Stimulated activated CD4-positive, alpha-beta T cell treated with anti-CD3 and anti-CD28 coated beads, Interleukin-15, amount 100 ng/mL, for 24 hours (primary cell): ENCODE measurements around the gene GIT1.

Source experiments
- DNase-seq: peaks from one replicate; pipeline ENCODE4 v3.0.0-alpha.2; 2020

Gene GIT1

DNA sequence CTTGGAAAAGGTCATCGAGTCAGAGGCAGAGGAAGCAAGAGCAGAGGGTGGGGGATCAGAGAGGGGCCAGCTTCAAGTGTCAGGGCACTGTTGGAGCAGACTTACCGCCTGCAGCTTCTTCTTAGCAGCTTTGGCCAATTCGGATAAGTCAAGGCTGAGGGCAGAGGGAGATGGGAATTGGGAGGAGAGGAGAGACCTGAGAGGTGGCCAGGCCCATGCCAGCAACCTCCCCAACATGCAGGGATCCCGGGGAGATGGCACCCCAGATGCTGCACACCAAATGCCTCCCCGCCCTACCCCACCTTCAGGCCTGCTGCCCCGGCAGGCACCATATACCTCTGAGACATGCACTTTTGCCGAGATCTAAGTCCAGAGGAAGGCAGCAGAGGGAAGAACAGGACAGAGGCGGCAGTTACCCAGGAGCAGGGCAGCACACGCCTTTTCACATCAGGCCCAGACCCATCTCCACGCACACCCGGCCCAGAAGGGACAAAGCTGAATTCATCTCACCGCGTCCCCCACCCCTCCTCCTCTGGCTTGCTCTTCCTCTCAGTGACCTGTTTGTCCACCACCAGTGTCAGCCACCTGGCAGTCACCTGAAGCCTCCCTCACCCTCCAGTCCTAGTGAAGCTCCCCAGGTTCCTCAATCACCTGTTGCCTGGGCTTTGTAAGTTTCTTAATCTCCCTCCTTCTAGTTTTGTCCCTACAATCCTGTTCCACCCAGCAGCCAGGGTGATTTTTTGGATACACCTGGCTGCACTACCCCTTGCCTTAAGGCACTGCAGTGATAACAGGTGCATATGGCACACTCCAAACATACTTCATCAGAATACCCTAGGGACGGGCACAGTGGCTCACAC, 10.6 kb downstream of the GIT1 start:
- DNase-seq, result no peak

DNA sequence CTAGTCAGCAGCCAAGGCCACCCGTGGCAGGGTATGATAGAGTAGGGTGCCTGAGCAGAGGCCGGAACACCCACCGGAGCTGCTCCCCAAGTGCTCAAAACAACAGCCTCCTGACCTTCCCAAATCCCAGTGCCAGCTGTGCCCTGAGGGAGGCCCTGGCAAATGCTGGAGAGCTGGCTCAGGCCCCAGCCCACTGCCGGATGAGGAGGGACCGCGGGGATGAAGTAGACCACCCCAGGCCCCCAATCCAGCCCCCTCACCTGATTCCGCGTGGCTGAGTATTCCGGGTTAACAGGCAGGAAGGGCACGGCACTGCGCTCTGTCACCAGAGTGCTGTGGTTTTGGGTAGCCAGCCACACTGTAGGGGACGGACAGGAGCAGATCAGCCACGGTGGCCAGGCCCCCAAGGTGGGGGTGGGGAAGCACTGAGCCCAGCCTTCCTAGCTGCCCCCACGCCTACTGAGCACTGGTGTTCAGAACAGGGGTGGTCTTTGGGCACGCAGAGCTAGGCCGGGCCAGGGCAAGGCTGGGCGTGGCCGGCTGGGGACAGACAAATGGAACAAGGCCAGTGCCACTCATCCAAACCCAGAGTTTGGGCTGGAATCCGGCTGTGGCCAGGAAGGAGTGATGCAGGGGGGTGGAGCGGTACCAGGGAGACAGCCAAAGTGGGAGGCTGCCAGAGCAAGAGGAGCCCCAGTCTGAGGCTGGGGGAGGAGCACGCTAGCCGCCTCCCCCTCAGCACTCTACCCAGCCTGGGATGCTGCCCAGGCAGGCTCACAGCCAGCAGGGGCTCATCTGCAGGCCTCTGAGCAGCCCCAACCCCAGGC, 11.8 kb downstream of the GIT1 start:
- DNase-seq, result no peak

DNA sequence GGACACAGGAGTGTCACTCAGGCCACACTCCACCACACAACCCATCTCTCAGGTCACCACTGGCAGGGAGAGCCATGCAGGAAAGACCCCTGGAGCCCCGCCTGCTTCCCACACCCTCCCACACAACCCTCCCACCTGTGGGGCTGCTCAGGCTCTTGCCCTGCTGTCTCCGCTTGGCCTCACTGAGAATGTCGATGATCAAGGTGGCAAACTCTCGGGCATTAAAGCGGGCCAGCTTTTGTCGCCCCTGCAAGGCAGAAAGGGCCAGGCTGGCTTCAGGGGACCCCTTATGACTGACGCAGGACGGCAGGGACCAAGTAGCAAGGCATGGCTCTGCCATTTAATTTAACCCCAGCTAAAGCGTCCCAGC, 12.5 kb downstream of the GIT1 start:
- no peak for DNase-seq

DNA sequence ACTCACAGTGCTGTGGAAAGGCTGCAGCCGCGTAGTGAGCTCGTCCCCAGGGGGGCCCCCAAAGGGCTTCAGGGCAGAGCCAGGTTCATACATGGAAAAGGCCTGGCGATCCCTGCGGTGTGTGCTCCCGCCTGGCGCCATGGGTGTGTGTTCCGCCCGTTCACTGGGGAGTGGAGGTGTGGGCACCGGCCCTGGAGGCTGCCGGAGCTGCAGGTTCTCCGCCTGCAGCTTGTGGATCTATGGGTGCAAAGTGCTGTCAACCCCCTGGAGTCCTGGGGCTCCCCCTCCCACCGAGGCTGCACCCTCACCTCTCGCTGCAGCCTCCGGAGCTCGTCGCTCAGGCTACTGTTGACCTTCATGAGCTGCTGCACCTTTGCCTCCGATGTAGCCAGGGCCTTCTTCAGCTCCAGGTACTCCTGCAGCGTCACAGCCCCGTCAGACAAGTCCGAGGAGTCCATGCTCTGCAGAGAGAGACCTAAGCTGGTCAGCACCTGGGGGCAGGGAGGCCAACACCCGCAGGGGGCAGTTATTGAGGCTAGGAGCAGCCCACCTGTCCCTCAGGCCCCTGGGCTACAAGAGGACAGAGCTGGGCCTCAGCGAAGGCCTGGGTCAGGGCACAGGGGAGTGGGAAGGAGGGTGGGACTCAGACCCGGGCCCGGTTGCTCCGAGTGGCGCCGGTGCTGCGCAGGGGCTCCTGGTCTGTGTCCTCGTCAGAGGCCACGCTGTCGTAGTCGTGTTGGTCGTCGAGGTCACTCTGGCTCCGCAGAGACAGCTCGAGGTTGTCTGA, 13.0 kb downstream of the GIT1 start:
- no peak for DNase-seq

DNA sequence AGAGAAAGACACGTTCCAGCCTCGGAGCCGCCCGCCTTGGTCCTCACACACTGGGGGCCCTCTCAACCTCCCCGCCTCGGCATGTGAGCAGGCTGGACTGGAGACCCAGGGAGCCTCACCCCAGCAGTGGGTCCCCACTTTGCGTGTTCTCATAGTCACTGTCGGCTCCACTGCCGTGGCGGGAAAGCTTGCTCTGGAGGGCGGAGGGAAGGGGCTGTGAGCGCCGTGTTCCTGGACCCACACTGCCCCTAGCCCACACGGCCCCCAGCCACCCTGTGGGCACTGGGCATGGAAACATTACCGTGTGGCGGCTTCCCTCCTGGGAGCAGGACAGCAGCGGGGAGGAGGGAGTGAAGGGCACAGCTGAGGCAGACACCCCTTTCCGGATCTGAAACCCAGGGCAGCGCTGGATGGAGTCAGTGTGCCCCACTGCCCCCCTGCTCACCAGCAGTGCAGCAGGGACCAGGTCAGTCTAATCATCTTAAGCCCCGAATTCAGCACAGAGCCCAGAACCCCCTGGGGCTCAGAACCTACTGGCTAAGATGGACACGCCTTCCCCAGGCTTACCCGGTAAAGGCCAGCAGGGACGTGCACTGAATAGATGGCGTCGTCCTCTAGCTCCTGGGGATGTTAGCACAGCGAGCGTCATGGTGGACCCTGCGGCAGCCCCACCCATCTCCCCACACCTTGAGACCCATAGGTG, 13.8 kb downstream of the GIT1 start:
- no peak for DNase-seq

DNA sequence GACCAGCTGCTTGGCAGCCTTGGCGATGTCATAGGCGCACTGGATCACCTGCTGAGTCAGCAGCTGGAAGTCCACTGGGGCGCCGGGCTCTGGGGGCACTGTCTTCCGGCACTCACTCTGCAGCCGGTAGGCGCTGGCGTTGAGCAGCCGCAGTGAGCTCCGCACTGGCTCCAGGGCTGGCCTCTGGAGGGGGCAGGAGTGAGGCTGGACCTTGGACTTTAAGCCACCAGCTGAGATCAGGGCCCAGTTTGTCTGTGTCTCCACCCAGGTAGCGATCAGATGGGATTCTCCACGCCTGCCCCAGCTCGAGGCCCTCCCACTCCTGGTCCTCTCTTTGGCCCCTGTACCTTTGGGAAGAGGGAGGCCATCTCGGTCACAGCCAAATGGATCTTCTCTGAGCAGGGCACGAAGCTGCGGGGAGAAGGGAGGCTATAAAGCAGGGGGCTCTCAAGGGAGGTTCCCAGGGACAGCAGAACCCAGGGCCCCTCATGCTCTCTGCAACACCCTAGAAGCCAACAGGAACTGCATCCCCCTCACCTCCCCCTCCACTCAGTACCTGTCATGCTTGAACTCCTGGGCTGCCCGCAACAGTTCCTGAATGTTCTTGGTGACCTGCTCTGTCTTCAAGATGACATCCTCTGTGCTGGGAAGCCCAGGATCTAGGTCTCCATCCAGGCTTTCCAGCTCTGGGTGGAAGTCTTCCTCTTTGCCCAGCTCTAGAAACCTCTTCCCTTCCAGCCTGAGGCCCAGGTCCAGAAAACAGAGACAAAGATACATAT, 14.5 kb downstream of the GIT1 start:
- no peak for DNase-seq

DNA sequence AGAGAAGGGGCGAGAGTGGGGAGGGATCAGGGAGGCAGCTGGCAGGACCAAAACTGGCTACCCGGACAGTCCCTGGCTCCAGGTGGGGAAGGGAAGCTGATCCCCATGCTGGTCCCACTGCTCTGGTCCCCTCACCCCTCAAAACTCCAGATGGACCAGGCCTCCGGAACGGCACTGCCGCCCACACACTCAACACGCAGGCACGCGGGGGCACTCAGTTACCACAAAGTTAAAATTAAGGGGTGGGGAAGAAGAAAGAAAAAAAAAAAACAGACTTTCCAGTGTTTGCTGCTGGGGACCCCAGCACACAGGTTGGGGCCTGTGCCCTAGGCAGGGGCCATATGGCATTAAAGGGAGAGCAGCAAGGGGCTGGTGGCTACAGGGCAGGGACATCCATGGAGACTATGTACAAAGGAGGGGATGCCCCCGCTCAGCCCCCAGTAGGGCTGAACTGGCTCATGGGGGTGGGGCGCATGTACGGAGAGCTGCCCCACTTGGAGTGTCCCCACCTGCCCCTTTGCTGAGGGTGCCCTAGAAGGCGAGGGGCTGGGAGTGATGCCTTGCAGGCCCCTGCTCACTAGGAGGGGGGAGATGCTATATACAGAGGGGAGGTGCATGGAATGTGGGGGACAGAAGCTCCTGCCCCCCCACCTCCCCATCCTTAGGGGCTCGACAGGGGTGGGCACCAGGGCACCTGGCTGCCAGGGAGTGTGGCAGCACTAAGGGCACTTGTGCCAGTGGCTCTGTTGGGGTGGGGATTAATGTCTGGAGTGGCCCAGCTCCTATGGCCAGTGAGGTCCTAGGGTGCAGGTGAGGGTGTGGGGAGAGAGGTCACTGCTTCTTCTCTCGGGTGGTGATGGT, 15.3 kb downstream of the GIT1 start:
- no peak for DNase-seq

DNA sequence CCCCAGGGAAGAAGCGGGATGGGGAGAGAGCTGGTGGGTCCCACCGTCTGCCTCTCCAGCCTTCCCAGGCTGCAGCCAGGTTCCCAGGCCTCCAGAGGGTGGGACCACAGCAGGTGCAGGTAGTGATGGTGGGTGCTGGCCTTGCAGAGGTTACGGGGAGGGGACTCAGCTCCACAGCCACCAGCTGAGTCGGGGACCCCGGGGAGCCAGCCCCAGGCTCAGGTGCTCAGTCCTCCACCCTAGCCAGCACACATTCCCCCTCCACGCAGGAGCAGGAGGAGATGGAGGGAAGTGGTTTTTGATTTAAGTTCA, 15.9 kb downstream of the GIT1 start:
- DNase-seq, result no peak

DNA sequence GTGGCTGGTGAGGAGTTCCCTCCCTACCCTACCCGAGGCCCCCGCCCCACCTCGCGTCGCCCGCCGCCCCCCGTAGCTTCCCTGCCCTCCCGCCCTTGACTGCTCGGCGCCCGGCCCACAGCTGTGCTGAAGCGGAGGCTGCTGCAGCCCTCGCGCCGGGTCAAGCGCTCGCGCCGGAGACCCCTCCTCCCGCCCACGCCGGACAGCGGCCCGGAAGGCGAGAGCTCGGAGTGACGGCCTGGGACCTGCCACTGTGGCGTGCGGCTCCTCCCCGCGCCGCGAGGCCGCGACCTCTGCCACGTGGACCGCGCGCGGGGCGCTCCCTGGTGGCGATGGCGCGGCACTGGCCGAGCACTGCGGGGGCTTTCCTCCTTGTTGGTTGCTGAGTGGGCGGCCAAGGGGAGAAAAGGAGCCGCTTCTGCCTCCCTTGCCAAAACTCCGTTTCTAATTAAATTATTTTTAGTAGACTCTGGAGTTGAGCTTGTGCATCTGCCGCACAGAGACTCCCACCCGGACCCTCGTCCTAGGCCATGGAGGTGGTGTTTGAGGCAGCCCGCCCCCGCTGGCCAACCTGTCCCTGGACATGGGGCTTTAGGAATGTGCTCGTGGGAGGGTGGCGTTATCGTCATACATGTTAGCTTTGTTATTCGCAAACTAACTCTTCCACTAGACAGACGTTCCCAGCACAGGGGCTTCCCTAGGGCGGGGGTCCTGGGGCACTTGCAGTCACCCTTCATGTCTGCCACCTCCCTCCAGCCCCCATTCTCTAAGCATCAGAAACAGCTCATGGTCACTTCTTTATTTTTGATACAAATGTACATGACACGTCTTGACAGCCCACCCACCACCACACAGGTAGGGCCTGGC, 16.5 kb downstream of the GIT1 start:
- peak; percentile 75 for DNase-seq

DNA sequence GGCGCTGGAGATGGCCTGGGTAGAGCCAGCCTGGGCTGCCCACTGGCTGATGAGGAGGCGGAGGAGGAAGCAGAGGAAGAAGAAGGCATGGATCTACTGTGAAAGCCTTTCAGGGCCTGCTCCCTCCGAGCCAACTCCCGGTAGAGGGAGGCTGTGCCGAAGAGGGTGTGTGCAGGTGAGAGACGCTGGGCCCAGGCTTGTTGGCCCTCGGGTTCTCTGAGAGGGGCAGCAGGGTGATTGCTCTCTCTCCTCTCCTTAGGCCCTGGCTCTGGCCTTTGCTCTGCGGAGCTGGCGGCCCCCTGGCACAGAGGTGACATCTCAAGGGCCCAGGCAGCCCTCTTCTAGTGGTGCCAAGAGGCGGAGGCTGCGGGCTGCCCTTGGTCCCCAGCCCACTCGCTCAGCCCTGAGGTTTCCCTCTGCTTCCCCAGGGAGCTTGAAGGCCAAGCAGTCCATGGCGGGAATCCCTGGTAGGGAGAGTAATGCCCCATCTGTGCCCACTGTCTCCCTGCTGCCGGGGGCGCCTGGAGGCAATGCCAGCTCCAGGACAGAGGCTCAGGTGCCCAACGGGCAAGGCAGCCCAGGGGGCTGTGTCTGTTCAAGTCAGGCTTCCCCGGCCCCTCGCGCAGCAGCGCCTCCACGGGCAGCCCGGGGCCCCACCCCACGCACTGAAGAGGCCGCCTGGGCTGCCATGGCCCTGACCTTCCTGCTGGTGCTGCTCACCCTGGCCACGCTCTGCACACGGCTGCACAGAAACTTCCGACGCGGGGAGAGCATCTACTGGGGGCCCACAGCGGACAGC, 17.4 kb downstream of the GIT1 start:
- DNase-seq, result no peak

DNA sequence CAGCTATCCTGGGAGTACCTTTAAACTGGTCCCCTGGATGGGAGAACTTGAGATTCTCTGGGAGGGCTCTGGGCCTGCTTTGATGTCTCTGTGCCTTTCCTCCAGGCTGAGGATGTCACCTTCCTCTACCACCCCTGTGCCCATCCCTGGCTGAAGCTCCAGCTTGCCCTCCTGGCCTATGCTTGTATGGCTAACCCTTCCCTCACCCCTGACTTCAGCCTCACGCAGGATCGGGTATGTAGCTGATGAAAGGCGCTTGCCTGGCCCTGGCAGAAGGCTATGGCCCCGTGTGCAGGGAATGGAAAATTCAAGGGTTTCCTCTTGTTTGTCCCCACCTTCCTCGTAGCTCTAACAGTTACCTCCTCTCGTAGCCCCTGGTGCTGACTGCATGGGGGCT, 18.0 kb downstream of the GIT1 start:
- no peak for DNase-seq

DNA sequence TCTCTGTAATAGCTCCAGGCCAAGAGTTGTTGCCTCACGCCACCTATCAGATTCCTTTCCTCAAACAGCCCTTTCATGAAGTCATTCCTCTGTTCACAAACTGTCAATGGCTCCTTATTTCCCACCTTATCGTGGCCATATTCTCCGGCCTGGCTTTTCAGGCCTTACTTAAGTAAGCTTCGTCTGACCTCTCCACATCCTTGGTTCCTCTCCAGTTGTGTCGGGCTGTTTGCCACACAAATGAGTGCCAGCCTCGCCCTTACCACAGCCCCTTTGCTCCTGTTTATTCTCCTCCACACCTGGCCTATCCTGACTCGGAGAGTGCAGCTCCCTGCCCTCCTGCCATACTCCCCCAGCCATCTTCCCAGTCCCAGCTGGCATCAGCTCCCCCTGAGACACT, 18.9 kb downstream of the GIT1 start:
- DNase-seq, result no peak

DNA sequence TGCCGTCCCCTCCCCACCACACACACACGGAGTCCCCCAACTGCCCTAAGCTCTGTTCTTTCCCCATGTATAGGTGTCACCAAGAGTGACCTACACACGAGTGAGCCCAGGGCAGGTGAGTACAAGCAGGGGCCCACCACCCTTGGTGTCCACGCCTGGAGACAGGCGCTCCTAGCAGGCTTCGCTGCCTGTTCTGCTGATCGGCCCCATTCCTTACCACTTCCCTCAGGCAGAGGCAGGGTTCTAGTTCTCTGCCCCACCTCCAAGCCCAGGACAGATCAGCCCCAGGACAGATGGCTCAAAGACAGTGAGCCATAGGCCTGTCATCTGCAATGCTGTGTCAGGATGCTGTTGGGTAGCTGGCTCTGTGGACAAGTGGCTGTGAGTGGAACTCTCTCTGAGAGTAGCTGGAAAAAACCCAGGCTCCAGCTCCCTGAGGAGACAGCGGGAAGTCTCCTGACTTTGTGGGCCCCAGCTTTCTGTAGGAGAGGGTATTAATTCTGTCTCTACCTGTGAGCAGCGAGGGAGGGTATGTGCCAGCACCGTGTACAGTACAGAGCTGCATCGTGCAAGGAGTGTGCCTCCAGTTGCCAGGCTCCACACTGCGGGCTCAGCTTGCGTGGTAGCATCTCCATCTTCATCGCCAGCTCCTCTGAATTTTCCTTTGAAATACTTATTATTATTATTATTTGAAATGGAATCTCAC, 20.1 kb downstream of the GIT1 start:
- DNase-seq, result no peak

DNA sequence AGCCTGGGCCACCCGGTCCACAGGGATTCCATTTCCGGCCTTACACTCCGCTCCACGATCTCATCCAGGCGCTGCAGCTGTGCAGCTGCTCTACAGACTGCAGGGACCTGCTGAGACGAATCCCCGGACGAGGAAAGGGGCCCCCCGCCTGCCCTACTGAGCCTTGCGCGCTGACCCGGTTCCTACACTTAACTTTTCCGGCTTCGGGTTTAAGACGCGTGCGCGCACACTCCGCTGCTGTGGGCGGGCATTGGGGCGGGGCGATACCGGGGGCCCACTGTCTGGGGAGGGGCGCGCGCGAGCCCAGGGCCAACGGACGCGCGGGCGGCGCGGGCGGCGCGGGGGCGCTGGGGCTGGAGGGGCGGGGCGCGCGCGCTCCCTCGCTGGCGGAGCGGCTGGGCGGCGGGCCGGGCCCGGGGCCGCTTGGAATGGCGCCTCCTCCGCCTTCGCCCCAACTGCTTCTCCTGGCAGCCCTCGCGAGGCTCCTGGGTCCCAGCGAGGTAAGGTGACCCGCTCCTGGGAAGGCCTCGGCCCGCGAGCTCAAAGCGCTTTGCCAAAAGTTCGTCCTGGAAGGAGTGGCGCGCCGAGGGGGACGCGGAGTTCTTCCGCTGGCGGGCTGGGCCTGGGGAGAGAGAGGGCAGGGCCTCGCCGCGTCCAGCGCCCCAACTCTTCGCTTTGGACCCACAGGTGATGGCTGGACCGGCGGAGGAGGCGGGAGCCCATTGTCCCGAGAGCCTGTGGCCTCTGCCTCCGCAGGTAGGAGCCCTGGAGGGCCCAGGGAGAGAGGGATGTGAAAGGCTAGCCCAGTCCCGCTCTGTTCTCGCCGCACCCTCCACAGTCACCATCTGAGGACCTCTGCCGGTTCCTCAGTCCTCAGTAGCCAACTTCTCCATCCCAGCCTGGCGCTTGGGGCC, 20.9 kb downstream of the GIT1 start, which contains the start of gene TP53I13:
Gene TP53I13 (plus strand): TSS at position 371 of the 914 bp plus-strand sequence. CDS start 58 bp downstream, at position 429.
- peak; percentile 95 for DNase-seq

DNA sequence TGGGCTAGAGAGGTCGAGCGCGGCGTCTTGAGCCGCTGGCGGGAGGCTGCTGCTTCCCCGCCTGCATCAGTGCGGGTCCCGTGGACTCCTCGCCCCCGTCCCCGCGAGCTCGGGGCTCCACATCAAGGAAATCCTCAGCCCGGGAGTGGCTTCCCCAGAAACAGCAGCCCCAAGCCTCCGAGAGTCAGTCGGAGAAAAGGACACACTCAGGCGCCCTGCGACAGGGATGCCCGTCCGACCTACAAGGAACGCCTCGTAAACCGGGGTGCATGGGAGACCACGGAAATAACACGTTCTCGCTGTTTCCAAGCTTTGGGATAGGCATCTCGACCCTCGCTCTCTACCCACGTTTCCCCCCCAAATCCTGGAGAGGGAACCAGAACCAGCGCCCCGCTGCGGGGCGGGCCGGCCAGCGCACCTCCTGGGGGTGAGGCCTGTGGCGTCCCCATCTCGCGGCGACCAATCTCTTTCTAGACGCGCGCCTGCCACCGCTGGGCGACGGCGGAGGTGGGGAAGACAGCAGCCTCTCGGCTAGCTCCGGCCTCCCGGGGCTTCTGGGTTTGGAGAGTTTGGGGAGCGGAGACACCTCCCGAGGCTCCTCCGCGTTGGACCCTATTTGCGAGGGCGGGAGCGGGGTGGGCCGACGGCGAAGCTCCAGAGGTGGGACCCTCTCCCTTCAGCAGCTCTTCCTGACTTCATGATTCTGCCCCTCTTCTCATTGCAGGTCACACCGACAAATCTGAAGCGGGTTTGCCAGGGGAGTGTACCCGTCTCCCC, 21.7 kb downstream of the GIT1 start:
- peak; percentile 86 for DNase-seq

DNA sequence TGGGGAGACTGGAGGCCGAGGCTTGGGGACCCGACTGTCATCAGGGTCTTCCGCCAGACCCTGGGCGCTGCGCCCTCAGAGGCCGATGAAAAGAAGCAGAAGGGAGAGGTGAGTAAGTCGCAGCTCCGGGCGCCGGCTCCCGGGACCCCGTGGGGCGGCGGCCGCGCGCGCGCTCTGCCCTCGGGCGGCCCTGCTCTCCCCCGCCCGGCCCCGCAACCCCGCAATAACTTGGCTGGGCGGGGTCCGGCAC, 22.2 kb downstream of the GIT1 start:
- DNase-seq, result no peak
